Femur (tissue), 1 donor: ENCODE data around the gene ATXN1.
"Not testable (repeated sequence)": the region's sequence is repeated elsewhere in the genome, so short reads cannot be mapped to it uniquely, and the experiment has no call there.

Source experiments
- DNase-seq: peaks from one replicate; pipeline ENCODE4 v3.0.0-alpha.2; 2017

Gene ATXN1

GRCh38 chr6:16635810-16636602, 125.3 kb downstream of the ATXN1 start:
- DNase-seq, result no peak

DNA sequence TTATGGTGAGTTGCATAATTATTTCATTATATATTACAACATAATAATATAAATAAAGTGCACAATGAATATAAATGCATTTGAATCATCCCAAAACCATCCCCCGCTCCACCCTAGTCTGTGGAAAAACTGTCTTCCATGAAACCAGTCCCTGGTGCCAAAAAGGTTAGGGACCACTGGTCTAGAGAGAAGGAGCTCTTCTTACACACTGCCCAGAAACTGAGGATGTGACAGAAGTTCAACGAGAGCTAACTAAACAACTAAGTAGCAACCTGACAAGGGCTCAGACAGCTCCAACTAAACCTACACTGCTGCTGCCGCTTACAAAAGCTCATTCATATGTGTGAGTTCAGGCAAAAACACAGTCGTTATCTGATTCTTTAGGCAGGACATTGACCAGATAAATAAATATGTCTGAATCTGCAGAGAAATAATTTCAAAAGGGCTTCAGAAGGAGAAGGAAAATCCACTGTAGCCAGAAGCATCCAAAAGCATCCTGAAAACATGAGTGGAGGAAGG, 125.9 kb downstream of the ATXN1 start:
- no peak for DNase-seq

DNA sequence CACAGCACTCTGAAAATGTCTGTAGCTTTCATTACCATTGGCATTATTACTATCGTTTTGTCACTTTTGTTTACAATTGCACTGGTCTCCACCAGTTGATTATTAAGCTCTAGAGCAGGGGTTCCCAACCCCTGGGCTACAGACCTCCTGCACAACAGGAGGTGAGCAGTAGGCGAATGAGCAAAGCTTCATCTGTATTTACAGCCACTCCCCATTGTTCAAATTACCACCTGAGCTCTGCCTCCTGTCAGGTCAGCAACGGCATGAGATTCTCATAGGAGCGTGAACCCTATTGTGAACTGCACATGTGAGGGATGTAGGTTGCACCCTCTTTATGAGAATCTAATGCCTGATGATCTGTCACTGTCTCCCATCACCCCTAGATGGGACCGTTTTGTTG, 126.4 kb downstream of the ATXN1 start:
- DNase-seq, result no peak

DNA sequence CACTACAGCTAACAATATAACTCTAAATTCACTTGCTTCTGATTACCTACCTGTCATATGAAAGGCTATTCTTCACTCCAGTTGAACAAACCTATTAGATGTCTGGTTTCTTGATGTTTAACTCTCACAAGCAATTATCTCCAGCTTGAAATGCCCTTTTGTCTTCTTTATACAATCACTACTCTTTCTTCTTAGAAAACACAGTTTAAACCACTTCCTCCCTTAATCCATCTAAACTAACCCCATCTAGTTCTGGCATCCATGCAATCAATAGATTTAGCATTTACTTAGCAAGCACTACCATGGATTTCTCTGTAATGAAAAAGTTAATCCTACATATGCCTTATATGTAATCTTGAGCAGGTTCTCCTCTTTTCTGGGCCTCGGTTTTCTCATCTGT, 127.3 kb downstream of the ATXN1 start:
- DNase-seq, result no peak

GRCh38 chr6:16633465-16633864, 127.8 kb downstream of the ATXN1 start:
- DNase-seq, result no peak

DNA sequence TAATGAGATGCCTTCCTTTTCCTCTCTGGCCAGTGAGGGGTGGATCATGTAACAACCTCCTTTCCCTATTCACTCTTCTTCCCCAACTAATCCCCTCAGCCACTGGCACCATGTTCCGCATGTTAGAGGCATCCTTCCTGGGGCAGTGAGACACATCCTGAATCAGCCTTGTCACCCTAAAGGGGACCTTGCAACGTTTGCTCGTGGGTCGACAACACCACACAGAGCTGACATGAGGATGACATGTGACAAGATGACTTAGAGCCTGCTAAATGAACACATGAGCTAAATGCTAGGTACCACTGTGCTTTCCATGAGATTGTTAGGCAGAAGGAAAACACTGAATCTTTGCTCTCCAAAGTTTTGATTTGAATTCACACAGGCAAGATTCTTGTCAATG, 129.2 kb downstream of the ATXN1 start:
- DNase-seq, result no peak

DNA sequence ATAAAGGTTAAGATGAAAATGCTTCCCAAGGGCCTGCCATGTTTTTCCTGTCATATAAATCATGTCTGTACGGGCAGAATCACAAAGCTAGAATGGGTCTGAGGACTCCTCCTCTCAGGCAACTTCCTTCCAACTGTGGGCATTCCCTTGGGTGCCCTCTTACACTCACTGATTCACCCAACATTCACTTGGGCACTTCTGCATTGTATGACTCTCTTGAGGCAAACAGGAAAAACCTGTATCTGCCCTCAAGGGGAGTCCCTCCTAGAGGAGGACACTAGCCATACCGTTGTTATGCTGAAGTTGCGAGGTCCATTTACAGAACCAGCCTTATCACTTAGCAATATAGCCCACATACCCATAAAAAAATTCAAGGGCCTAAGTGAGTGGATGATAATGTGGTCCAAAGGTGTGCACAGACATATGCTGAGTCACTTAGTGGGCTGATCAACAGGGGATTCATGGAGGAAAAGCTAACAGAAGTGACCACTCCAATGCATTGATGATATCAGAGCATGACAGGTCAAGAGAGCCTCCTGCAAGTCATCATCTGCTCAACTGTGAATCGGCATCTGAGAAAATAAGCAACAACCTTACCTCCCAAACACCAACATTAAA, 131.1 kb downstream of the ATXN1 start:
- DNase-seq, result no peak

DNA sequence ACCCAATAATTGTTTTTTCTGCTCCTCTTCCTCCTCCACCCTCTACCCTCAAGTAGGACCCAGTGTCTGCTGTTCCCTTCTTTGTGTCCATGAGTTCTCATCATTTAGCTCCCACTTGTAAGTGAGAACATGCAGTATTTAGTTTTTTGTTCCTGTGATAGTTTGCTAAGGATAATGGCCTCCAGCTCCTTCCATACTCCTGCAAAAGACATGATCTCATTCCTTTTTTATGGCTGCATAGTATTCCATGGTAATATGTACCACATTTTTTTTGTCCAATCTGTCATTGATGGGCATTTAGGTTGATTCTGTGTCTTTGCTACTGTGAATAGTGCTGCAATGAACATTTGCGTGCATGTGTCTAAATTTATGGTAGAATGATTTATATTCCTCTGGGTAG, 132.7 kb downstream of the ATXN1 start:
- not testable (repeated sequence) for DNase-seq

- DNase-seq, result no peak
These were observed 134.6 kb downstream of the ATXN1 start for GRCh38 chr6:16626650-16627049.

DNA sequence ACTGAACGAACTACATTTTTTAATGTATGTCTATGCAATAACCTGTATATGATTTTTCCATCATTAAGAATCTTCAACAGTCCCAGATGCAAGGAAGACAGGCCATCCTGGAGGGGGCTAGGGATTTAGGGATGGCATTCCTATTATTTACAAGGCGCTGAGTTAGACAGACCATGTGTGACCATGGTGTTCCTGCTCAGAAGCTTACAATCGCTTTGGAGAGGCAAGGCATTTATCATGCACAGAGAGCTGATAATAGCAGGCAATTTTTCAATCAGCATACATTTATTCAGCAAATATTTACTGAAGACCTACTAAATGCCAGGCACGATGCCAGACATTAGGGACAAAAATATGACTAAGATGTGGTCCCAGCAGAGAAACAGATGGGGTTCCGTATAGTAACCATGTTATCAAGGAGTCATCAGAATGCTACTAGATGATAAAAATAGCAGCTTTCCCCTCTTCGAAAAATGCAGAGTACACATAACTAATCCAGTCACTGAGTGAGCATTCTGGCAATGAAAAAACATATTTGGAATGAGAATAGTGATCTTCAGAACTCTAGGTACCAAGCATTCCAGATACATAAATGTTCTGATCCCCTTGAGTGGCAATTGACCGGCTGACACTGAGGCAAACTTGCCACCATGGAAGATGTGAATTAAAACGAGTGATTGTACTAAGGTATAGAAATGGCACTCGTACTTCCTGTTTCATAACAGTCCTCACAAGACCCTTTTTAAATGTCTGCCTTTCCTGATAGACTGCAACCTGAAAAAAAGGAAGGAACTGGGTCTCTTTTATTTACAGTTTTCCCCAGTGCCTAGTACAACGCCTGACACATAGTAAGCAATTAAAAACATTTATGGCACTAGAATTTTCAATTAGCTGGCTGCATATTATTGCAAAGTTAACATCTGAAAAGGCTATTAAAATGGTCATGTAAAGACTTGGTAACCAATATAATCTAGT, 135.7 kb downstream of the ATXN1 start:
- no peak for DNase-seq

DNA sequence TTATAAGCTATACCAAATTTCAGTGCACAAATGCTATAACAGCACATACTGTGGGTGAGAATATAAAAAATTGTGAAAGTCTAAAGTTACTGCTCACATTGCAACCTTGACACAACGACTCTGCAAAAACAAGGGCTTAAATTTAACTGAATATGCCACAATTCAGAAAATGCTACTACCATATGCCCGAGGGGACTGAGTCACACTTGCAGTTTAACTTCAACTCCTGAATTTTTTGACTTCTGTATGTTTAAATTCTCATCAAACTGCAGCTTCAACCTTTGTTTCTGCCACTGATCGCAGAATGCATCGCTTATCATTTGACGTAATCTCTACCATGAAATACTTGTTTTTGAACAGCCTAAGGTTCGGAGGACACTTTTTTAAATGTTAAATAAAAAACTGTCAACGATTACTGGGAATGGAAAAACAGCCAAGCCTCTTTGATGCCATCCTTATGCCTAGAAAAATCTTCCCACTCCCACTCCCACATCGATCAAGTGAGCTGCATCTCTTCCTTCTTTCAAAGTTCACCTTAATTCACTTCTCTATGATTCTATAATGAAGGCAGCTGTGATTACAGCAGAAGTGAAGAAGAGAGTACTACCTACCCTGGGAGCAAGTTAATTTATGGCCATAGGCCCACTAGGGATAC, 136.5 kb downstream of the ATXN1 start:
- no peak for DNase-seq

- no peak for DNase-seq
These were observed 137.5 kb downstream of the ATXN1 start for GRCh38 chr6:16623731-16624130.

GRCh38 chr6:16623029-16623653, 138.1 kb downstream of the ATXN1 start:
- DNase-seq, result no peak

DNA sequence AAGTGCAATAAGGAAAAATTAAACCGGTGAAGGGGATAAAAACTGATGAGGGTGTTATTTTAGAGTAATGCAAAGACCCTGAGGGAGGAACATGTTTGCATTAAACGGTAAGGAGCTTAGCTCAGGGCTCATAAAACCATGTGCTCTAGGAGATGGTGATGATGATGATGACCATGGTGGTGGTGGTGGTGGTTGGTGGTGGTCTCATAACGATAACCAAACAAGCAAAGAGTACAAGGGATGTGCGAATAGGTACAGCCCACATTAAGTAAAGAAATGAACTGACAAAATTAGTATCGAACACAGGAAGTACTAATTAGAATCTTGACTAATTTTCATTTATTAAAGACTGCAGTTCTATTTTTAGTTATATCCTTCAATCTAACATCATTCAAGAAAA, 139.1 kb downstream of the ATXN1 start:
- DNase-seq, result no peak

- DNase-seq, result no peak
These were observed 140.3 kb downstream of the ATXN1 start for GRCh38 chr6:16621002-16621401.

DNA sequence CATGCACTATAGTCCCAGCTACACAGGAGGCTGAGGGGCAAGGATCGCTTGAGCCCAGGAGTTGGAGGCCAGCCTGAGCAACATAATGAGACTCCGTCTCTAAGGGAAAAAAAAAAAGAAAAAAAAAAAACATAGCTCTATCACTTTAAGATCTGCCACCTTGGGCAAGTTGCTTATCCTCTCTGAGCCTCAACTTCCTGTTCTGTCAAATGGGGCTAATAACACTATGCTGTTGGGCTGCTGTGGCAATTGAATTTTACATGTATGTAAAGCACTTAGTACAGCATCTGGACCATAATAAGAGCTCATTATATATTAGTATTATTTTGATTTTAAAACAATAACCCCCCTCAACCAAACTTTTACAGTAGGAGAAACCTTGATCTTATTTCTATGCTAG, 141.5 kb downstream of the ATXN1 start:
- no peak for DNase-seq

GRCh38 chr6:16618962-16619361, 142.3 kb downstream of the ATXN1 start:
- no peak for DNase-seq

DNA sequence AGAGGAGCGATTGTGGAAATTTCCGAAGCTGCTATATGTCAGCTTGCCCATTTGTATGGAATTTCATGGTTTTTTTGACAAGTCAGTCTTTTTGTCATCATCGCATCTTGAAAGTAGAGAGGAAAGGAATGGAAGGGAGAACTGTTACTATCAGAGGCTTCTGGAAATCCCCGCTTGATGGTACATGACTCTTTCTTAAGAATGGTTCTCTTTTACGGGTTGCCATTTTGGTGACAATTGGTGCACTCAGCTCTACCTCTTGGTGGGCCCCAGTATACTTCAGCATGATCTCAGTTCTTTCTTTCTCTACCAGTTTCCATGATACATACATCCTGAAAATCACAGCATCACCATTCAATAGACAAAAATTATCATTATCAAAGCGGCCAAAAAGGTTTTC, 146.0 kb downstream of the ATXN1 start:
- DNase-seq, result not testable (repeated sequence)

DNA sequence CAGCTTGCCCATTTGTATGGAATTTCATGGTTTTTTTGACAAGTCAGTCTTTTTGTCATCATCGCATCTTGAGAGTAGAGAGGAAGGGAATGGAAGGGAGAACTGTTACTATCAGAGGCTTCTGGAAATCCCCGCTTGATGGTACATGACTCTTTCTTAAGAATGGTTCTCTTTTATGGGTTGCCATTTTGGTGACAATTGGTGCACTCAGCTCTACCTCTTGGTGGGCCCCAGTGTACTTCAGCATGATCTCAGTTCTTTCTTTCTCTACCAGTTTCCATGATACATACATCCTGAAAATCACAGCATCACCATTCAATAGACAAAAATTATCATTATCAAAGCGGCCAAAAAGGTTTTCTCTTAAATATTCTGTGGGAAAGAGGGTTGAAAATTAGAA, 147.1 kb downstream of the ATXN1 start:
- not testable (repeated sequence) for DNase-seq

DNA sequence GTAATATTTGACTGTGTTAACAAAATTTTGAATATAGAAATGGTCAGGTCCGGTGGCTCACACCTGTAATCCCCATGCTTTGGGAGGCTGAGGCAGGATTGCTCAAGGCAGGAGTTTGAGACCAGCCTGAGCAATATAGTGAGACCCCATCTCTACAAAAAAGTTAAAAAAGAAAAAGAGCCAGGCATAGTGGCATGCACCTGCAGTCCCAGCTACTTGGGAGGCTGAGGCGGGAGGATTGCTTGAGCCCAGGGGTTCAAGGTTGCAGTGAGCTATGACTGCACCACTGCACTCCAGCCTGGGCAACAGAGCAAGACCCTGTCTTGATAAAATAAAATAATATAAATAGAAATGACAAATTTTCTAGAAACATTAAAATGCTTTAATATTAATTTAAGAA, 147.8 kb downstream of the ATXN1 start:
- DNase-seq, result not testable (repeated sequence)

- no peak for DNase-seq
These were observed 152.8 kb downstream of the ATXN1 start for GRCh38 chr6:16608444-16608843.

- no peak for DNase-seq
These were observed 159.2 kb downstream of the ATXN1 start for GRCh38 chr6:16602035-16602434.
